ENCODE measurements around the gene SLC43A2.

- TF ChIP-seq, protein P1, sequence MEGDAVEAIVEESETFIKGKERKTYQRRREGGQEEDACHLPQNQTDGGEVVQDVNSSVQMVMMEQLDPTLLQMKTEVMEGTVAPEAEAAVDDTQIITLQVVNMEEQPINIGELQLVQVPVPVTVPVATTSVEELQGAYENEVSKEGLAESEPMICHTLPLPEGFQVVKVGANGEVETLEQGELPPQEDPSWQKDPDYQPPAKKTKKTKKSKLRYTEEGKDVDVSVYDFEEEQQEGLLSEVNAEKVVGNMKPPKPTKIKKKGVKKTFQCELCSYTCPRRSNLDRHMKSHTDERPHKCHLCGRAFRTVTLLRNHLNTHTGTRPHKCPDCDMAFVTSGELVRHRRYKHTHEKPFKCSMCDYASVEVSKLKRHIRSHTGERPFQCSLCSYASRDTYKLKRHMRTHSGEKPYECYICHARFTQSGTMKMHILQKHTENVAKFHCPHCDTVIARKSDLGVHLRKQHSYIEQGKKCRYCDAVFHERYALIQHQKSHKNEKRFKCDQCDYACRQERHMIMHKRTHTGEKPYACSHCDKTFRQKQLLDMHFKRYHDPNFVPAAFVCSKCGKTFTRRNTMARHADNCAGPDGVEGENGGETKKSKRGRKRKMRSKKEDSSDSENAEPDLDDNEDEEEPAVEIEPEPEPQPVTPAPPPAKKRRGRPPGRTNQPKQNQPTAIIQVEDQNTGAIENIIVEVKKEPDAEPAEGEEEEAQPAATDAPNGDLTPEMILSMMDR (conservative IDR thresholded peaks at IDR 0.05 in 1 of 2, IDR thresholded peaks at IDR 0.05 in 1 of 2; ENCODE audit: low read depth in 1 of 2, low read length in 2 of 2) = no peak
- no peak for TF ChIP-seq EZH2 (IDR thresholded peaks at IDR 0.05; ENCODE audit: low read length, missing control alignments)
Observed at GRCh38 chr17:1646199-1646875, 17.7 kb upstream of the SLC43A2 start.
